Mesenchymal stem cell (in vitro differentiated cells and primary cell): Measurements from ENCODE around the gene HOXA5.

Experiments used
- DNase-seq: peaks from one replicate; pipeline ENCODE4 v3.0.0-alpha.2; 2013
- H2AFZ ChIP-seq: one replicate; pipeline ENCODE4 v1.6.1; 2013; ENCODE audit warnings: low read depth, mild to moderate bottlenecking, control low read depth, inconsistent platforms, low read length, moderate library complexity
- H2AK5ac ChIP-seq: 2 replicates; pipeline ENCODE4 v1.6.1; 2013; ENCODE audit warnings: low read length, moderate library complexity, mild to moderate bottlenecking, inconsistent platforms; ENCODE audit not compliant: severe bottlenecking
- H2BK120ac ChIP-seq: one replicate; pipeline ENCODE4 v1.6.1; 2013; ENCODE audit warnings: low read depth, mild to moderate bottlenecking, inconsistent platforms, low read length, moderate library complexity
- H2BK12ac ChIP-seq, 2 experiments: one replicate each; pipeline ENCODE4 v1.6.1; 2013; ENCODE audit warnings: inconsistent platforms in 2 of 2, low read length in 2 of 2, mild to moderate bottlenecking in 2 of 2, moderate library complexity in 2 of 2, control low read depth in 1 of 2
- H2BK15ac ChIP-seq: one replicate; pipeline ENCODE4 v1.6.1; 2013; ENCODE audit warnings: mild to moderate bottlenecking, low read depth, inconsistent platforms; ENCODE audit not compliant: poor library complexity, severe bottlenecking
- H2BK5ac ChIP-seq: 2 replicates; pipeline ENCODE4 v1.6.1; 2013; ENCODE audit warnings: low read depth, mild to moderate bottlenecking, low read length, control low read depth, inconsistent platforms; ENCODE audit not compliant: poor library complexity, severe bottlenecking
- H3K14ac ChIP-seq, 2 experiments: one replicate each; pipeline ENCODE4 v1.6.1; 2013; ENCODE audit warnings: inconsistent platforms in 2 of 2, low read length in 2 of 2, control low read depth in 1 of 2, mild to moderate bottlenecking in 1 of 2, moderate library complexity in 1 of 2
- H3K18ac ChIP-seq, 2 experiments: one replicate each; pipeline ENCODE4 v1.6.1; 2013; ENCODE audit warnings: inconsistent platforms in 2 of 2, low read length in 2 of 2, control low read depth in 1 of 2, low read depth in 1 of 2, mild to moderate bottlenecking in 1 of 2
- H3K23ac ChIP-seq, 2 experiments: one replicate each; pipeline ENCODE4 v1.6.1; 2013; ENCODE audit warnings: inconsistent platforms in 2 of 2, low read length in 2 of 2, mild to moderate bottlenecking in 2 of 2, moderate library complexity in 2 of 2, control low read depth in 1 of 2
- H3K27ac ChIP-seq: 2 replicates; pipeline ENCODE4 v1.5.1; 2013; ENCODE audit warnings: mild to moderate bottlenecking, moderate library complexity, low read length, control low read depth, inconsistent platforms; ENCODE audit not compliant: poor library complexity, severe bottlenecking
- H3K27me3 ChIP-seq, 2 experiments: 2 replicates each; pipeline versions ENCODE4 v1.6.1 to v1.7.0; 2013; ENCODE audit warnings: low read length in 2 of 2, mild to moderate bottlenecking in 2 of 2, moderate library complexity in 2 of 2, control low read depth in 1 of 2, inconsistent platforms in 1 of 2; ENCODE audit not compliant: control insufficient read depth in 1 of 2, insufficient read depth in 1 of 2
- H3K36me3 ChIP-seq, 2 experiments: 2 replicates each; pipeline versions ENCODE4 v1.6.1 to v1.7.0; 2013; ENCODE audit warnings: low read length in 2 of 2, control low read depth in 1 of 2, inconsistent platforms in 1 of 2, low read depth in 1 of 2, mild to moderate bottlenecking in 1 of 2; ENCODE audit not compliant: insufficient read depth in 2 of 2, control insufficient read depth in 1 of 2
- H3K4ac ChIP-seq, 2 experiments: one replicate each; pipeline ENCODE4 v1.6.1; 2013; ENCODE audit warnings: inconsistent platforms in 2 of 2, low read length in 2 of 2, mild to moderate bottlenecking in 2 of 2, moderate library complexity in 2 of 2, control low read depth in 1 of 2, low read depth in 1 of 2
- H3K4me1 ChIP-seq: 2 replicates; pipeline ENCODE4 v1.6.1; 2013; ENCODE audit warnings: low read depth, low read length, control low read depth; ENCODE audit not compliant: control insufficient read depth, insufficient read depth
- H3K4me2 ChIP-seq: 2 replicates; pipeline ENCODE4 v1.6.1; 2013; ENCODE audit warnings: low read length, mild to moderate bottlenecking, inconsistent platforms; ENCODE audit not compliant: poor library complexity, severe bottlenecking
- H3K4me3 ChIP-seq, 2 experiments: 2 replicates each; pipeline versions ENCODE4 v1.5.1 to v1.7.0; 2013; ENCODE audit warnings: low read length in 2 of 2, mild to moderate bottlenecking in 2 of 2, control low read depth in 1 of 2, low read depth in 1 of 2; ENCODE audit not compliant: insufficient read depth in 1 of 2
- H3K79me1 ChIP-seq: replicated peaks from 2 replicates; pipeline ENCODE4 v1.6.1; 2013; ENCODE audit warnings: mild to moderate bottlenecking, control low read depth, low read length, inconsistent platforms; ENCODE audit not compliant: poor library complexity, severe bottlenecking
- H3K9ac ChIP-seq: 2 replicates; pipeline ENCODE4 v1.7.0; 2013; ENCODE audit warnings: mild to moderate bottlenecking, low read length, moderate library complexity
- H3K9me3 ChIP-seq: 2 replicates; pipeline ENCODE4 v1.7.0; 2013; ENCODE audit warnings: mild to moderate bottlenecking, low read length; ENCODE audit not compliant: control insufficient read depth
- H4K8ac ChIP-seq: one replicate; pipeline ENCODE4 v1.6.1; 2013; ENCODE audit warnings: inconsistent platforms, mild to moderate bottlenecking, low read length, moderate library complexity
- H4K91ac ChIP-seq: one replicate; pipeline ENCODE4 v1.6.1; 2013; ENCODE audit warnings: mild to moderate bottlenecking, low read length, inconsistent platforms
- WGBS: methylation state at CpG from one replicate; pipeline ENCODE4 v1.1.7; 2013; ENCODE audit warnings: mixed read lengths; 5-methylcytosine and 5-hydroxymethylcytosine counted together

The HOXA5 gene

GRCh38 chr7:27101171-27101956 is 42.1 kb downstream of the HOXA5 start:
- no peaks in the 10 kb centered on the region for H3K9me3 ChIP-seq
- H3K36me3 ChIP-seq: peaks cover 7 to 13% of the 10 kb centered on the region in 2 experiments
- peak overlapping the region in 1 of 2 experiments; percentile 23 for H2BK12ac ChIP-seq
- no peak overlapping the region for H3K23ac ChIP-seq
- H3K79me1 ChIP-seq: no peaks in the 10 kb centered on the region
- H3K4me1 ChIP-seq: peaks cover 11% of the 10 kb centered on the region
- no peak overlapping the region for H2AFZ ChIP-seq
- H3K4me3 ChIP-seq: peak overlapping the region; percentile 64 to 69
- H4K8ac ChIP-seq: peak overlapping the region; percentile 39
- H3K18ac ChIP-seq: peak overlapping the region; percentile 65 to 76
- peak; percentile 67 for DNase-seq
- H2BK120ac ChIP-seq: peak overlapping the region; percentile 50
- peak overlapping the region; percentile 92 for H3K4me2 ChIP-seq
- H3K4ac ChIP-seq: peak overlapping the region; percentile 24 to 37
- H3K9ac ChIP-seq: peak overlapping the region; percentile 96
- H4K91ac ChIP-seq: no peak overlapping the region
- 7% methylated on average over 25 of the region's 25 CpGs for WGBS
- no peak overlapping the region for H3K14ac ChIP-seq
- peak overlapping the region; percentile 92 for H3K27ac ChIP-seq
- peak overlapping the region; percentile 3 for H2BK15ac ChIP-seq
- peak overlapping the region; percentile 93 for H2BK5ac ChIP-seq
- H3K27me3 ChIP-seq: no peaks in the 10 kb centered on the region
- peak overlapping the region; percentile 55 for H2AK5ac ChIP-seq

GRCh38 chr7:27100694-27101170 is 42.7 kb downstream of the HOXA5 start:
- Histone ChIP-seq H3K79me1 (no peaks in the 10 kb centered on the region), H2BK15ac (no peak overlapping the region), H3K27me3 (no peaks in the 10 kb centered on the region), H3K23ac (peak overlapping the region in 1 of 2 experiments; percentile 9), H3K4me2 (peak overlapping the region; percentile 92), H3K27ac (peak overlapping the region; percentile 92), H3K14ac (no peak overlapping the region), H3K9me3 (no peaks in the 10 kb centered on the region), H3K4ac (peak overlapping the region; percentile 18 to 79), H3K36me3 (peaks cover 7 to 13% of the 10 kb centered on the region in 2 experiments), H3K9ac (peak overlapping the region; percentile 96), H3K18ac (peak overlapping the region; percentile 34 to 44), H2BK12ac (no peak overlapping the region), H4K8ac (no peak overlapping the region), H2BK5ac (peak overlapping the region; percentile 5), H2AK5ac (peak overlapping the region; percentile 36), H2AFZ (no peak overlapping the region), H2BK120ac (peak overlapping the region; percentile 15), H3K4me3 (peak overlapping the region; percentile 46 to 64), H3K4me1 (peaks cover 11% of the 10 kb centered on the region), H4K91ac (no peak overlapping the region)
- 23% methylated on average over 8 of the region's 8 CpGs for WGBS
- DNase-seq: no peak

- peak overlapping the region; percentile 96 for H3K9ac ChIP-seq
- H2AFZ ChIP-seq: no peak overlapping the region
- no peak overlapping the region for H3K18ac ChIP-seq
- no peaks in the 10 kb centered on the region for H3K79me1 ChIP-seq
- no peak overlapping the region for H2BK12ac ChIP-seq
- H3K4ac ChIP-seq: no peak overlapping the region
- no peaks in the 10 kb centered on the region for H3K9me3 ChIP-seq
- H3K4me1 ChIP-seq: peaks cover 13% of the 10 kb centered on the region
- DNase-seq: no peak
- no peak overlapping the region for H3K23ac ChIP-seq
- no peak overlapping the region for H2BK120ac ChIP-seq
- H2BK15ac ChIP-seq: no peak overlapping the region
- H3K27me3 ChIP-seq: no peaks in the 10 kb centered on the region
- WGBS: 65% methylated on average over 4 of the region's 8 CpGs
- H4K8ac ChIP-seq: no peak overlapping the region
- H3K27ac ChIP-seq: peak overlapping the region; percentile 84
- peak overlapping the region in 1 of 2 experiments; percentile 92 for H3K4me3 ChIP-seq
- H2BK5ac ChIP-seq: no peak overlapping the region
- H3K14ac ChIP-seq: no peak overlapping the region
- H3K4me2 ChIP-seq: peak overlapping the region; percentile 85
- no peak overlapping the region for H2AK5ac ChIP-seq
- H4K91ac ChIP-seq: no peak overlapping the region
- H3K36me3 ChIP-seq: peaks cover 7 to 13% of the 10 kb centered on the region in 2 experiments
Observed at GRCh38 chr7:27099453-27100370, 43.8 kb downstream of the HOXA5 start.
